HG03139 (cell line): ENCODE data around the gene BOLA3.
"Not testable (repeated sequence)": the region's sequence is repeated elsewhere in the genome, so short reads cannot be mapped to it uniquely, and the experiment has no call there.

Experiments used
- ATAC-seq: cut with Tn5 transposase; IDR thresholded peaks from one replicate; pipeline ENCODE4 v1.9.1; 2021; ENCODE audit not compliant: unreplicated experiment

Gene BOLA3

GRCh38 chr2:74149570-74150319 is 2.0 kb upstream of the BOLA3 start:
- no peak for ATAC-seq

- no peak for ATAC-seq
Observed at GRCh38 chr2:74149247-74149525, 1.5 kb upstream of the BOLA3 start.

GRCh38 chr2:74148457-74149246 is 940 bp upstream of the BOLA3 start:
- ATAC-seq: no peak

- ATAC-seq: no peak
Observed at GRCh38 chr2:74146929-74147726, 584 bp downstream of the BOLA3 start.

GRCh38 chr2:74142340-74142739 is 5.4 kb downstream of the BOLA3 start:
- ATAC-seq: no peak

GRCh38 chr2:74138600-74139323 is 8.9 kb downstream of the BOLA3 start:
- no peak for ATAC-seq

- no peak for ATAC-seq
Observed at GRCh38 chr2:74137651-74138599, 9.8 kb downstream of the BOLA3 start.

- no peak for ATAC-seq
Observed at GRCh38 chr2:74131901-74132300, 15.8 kb downstream of the BOLA3 start.

- no peak for ATAC-seq
Observed at GRCh38 chr2:74130211-74130995, 17.3 kb downstream of the BOLA3 start.

GRCh38 chr2:74128206-74128605 is 19.5 kb downstream of the BOLA3 start:
- ATAC-seq: no peak

GRCh38 chr2:74123955-74124354 is 23.8 kb downstream of the BOLA3 start:
- ATAC-seq: not testable (repeated sequence)

- ATAC-seq: not testable (repeated sequence)
Observed at GRCh38 chr2:74121846-74122245, 25.9 kb downstream of the BOLA3 start.

- peak; percentile 91 for ATAC-seq
Observed at GRCh38 chr2:74119912-74120825, 27.5 kb downstream of the BOLA3 start.

GRCh38 chr2:74119339-74119738 is 28.4 kb downstream of the BOLA3 start:
- no peak for ATAC-seq

GRCh38 chr2:74111380-74111779 is 36.3 kb downstream of the BOLA3 start:
- no peak for ATAC-seq

GRCh38 chr2:74110537-74110936 is 37.2 kb downstream of the BOLA3 start:
- no peak for ATAC-seq

- ATAC-seq: no peak
Observed at GRCh38 chr2:74109551-74109950, 38.2 kb downstream of the BOLA3 start.

- no peak for ATAC-seq
Observed at GRCh38 chr2:74107071-74107470, 40.6 kb downstream of the BOLA3 start.
